GM23248 (cell line): Measurements from ENCODE around the gene PPP1R1A. TPM values are rescaled to one million over a fixed set of nuclear protein-coding genes. Genes with fewer than 3 reads are reported as not detected.
A peak's percentile ranks its signal among the peaks of the same experiment; 100 is the strongest.

ENCODE experiments used
- DNase-seq: peaks from one replicate; pipeline ENCODE4 v3.0.0-alpha.2; 2015
- H2AFZ ChIP-seq: fragments of 200-600 bp; sonication (generic); 2 replicates; pipeline ENCODE4 v1.6.1; 2016; ENCODE audit warnings: antibody characterized with exemption
- H3F3A ChIP-seq: fragments of 200-600 bp; sonication (generic); 2 replicates; pipeline ENCODE4 v1.6.1; 2016; ENCODE audit warnings: mild to moderate bottlenecking, antibody characterized with exemption, mixed run types; ENCODE audit not compliant: insufficient read depth
- H3K27ac ChIP-seq: fragments of 200-600 bp; sonication (generic); 2 replicates; pipeline ENCODE4 v1.5.1; 2016; ENCODE audit warnings: mild to moderate bottlenecking
- H3K27me3 ChIP-seq: fragments of 200-600 bp; sonication (generic); replicated peaks from 2 replicates; pipeline ENCODE4 v1.6.1; 2016; ENCODE audit warnings: mild to moderate bottlenecking; ENCODE audit not compliant: insufficient read depth
- H3K36me3 ChIP-seq: fragments of 200-600 bp; sonication (generic); 2 replicates; pipeline ENCODE4 v1.6.1; 2016; ENCODE audit warnings: low read depth, mild to moderate bottlenecking
- H3K4me1 ChIP-seq: fragments of 200-600 bp; sonication (generic); 2 replicates; pipeline ENCODE4 v1.6.1; 2016; ENCODE audit warnings: mild to moderate bottlenecking; ENCODE audit not compliant: insufficient read depth
- H3K4me2 ChIP-seq: fragments of 200-600 bp; sonication (generic); one replicate; pipeline ENCODE4 v1.6.1; 2016; ENCODE audit warnings: mild to moderate bottlenecking; ENCODE audit not compliant: unreplicated experiment
- H3K4me3 ChIP-seq: fragments of 200-600 bp; sonication (generic); 2 replicates; pipeline ENCODE4 v1.5.1; 2016; ENCODE audit warnings: mild to moderate bottlenecking
- H3K79me2 ChIP-seq: fragments of 200-600 bp; sonication (generic); 2 replicates; pipeline ENCODE4 v1.6.1; 2016; ENCODE audit warnings: mild to moderate bottlenecking; ENCODE audit not compliant: insufficient read depth
- H3K9ac ChIP-seq: fragments of 200-600 bp; sonication (generic); 2 replicates; pipeline ENCODE4 v1.6.1; 2016; ENCODE audit warnings: mild to moderate bottlenecking
- H3K9me2 ChIP-seq: fragments of 200-600 bp; sonication (generic); 2 replicates; pipeline ENCODE4 v1.6.1; 2016; ENCODE audit warnings: mixed run types, mild to moderate bottlenecking, moderate library complexity; ENCODE audit not compliant: insufficient read depth
- H3K9me3 ChIP-seq: fragments of 200-600 bp; sonication (generic); one replicate; pipeline ENCODE4 v1.6.1; 2017; ENCODE audit warnings: low read depth
- H4K20me1 ChIP-seq: fragments of 200-600 bp; sonication (generic); 2 replicates; pipeline ENCODE4 v1.6.0; 2016; ENCODE audit not compliant: insufficient read depth
- EZH2 ChIP-seq: fragments of 200-600 bp; sonication (generic); IDR thresholded peaks from 2 replicates; pipeline ENCODE4 v1.6.1; 2018; ENCODE audit warnings: antibody characterized with exemption, mild to moderate bottlenecking; ENCODE audit not compliant: insufficient read depth, poor library complexity, severe bottlenecking
- EZH2phosphoT487 ChIP-seq: fragments of 200-600 bp; sonication (generic); IDR thresholded peaks from 2 replicates; pipeline ENCODE4 v1.6.1; 2018; ENCODE audit warnings: antibody characterized with exemption, moderate library complexity, mild to moderate bottlenecking, low read depth; ENCODE audit not compliant: insufficient read depth
- WGBS, 2 experiments: methylation state at CpG; one replicate each; pipeline ENCODE4 v1.1.6; 2015 to 2017; ENCODE audit warnings: low lambda C conversion rate in 2 of 2, low coverage in 1 of 2; ENCODE audit errors: missing lambda C conversion rate in 2 of 2; 5-methylcytosine and 5-hydroxymethylcytosine counted together
- in situ Hi-C: fragments of 300-500 bp; cut with MboI; formaldehyde crosslinking; loops from 2 replicates; pipeline ENCODE4 v1.15.0; 2020
- polyA plus RNA-seq: library from polyadenylated mRNA; unstranded; fragments of >200 nt; fragmentation: Nextera tagmentation; extraction: Ambion mirVana; gene quantifications from 2 replicates; pipeline ENCODE4 v1.2.1, GENCODE V29; 2016
- total RNA-seq: library from RNA; depleted of rRNA; stranded (reverse); fragments of >200 nt; shearing (Covaris generic); gene quantifications from 2 replicates; pipeline ENCODE4 v1.2.3, GENCODE V29; 2014

PPP1R1A gene
- total and polyA plus RNA-seq, 2 experiments from 2014 or later = not detected

- in situ Hi-C loops = no loop called here
- H3K4me2 ChIP-seq = no peak overlapping the region
- H3K9me3 ChIP-seq = no peaks in the 10 kb centered on the region
- no peak overlapping the region for H2AFZ ChIP-seq
- no peaks in the 10 kb centered on the region for H3K79me2 ChIP-seq
- no peaks in the 10 kb centered on the region for H3K36me3 ChIP-seq
- H3K27ac ChIP-seq = no peak overlapping the region
- DNase-seq = no peak
- TF ChIP-seq EZH2phosphoT487 = no peak
- TF ChIP-seq EZH2 = no peak
- no peaks in the 10 kb centered on the region for H3F3A ChIP-seq
- H3K9ac ChIP-seq = no peak overlapping the region
- no peaks in the 10 kb centered on the region for H4K20me1 ChIP-seq
- H3K9me2 ChIP-seq = no peaks in the 10 kb centered on the region
- H3K4me3 ChIP-seq = no peak overlapping the region
- no peaks in the 10 kb centered on the region for H3K4me1 ChIP-seq
- WGBS, 2 experiments = 35 to 41% methylated on average over 4 of the region's 4 CpGs
- H3K27me3 ChIP-seq = peaks cover 39% of the 10 kb centered on the region
Observed at GRCh38 chr12:54583726-54584125, 4.7 kb downstream of the PPP1R1A start.

- Histone ChIP-seq H3K4me3 (no peak overlapping the region), H3K9ac (no peak overlapping the region), H3K9me2 (no peaks in the 10 kb centered on the region), H3K27ac (no peak overlapping the region), H3K4me2 (no peak overlapping the region), H4K20me1 (no peaks in the 10 kb centered on the region), H3K79me2 (no peaks in the 10 kb centered on the region), H3K9me3 (no peaks in the 10 kb centered on the region), H2AFZ (no peak overlapping the region), H3F3A (no peaks in the 10 kb centered on the region), H3K4me1 (no peaks in the 10 kb centered on the region), H3K27me3 (peaks cover 21% of the 10 kb centered on the region; the same call in 1 of the 2 replicates), H3K36me3 (no peaks in the 10 kb centered on the region)
- TF ChIP-seq EZH2 (no peak), EZH2phosphoT487 (no peak)
- in situ Hi-C loops = no loop called here
- no peak for DNase-seq
- 79 to 82% methylated on average over 6 of the region's 6 CpGs for WGBS, 2 experiments
Observed at GRCh38 chr12:54581412-54581811, 7.0 kb downstream of the PPP1R1A start.

- 12% methylated on average over 11 of the region's 11 CpGs for WGBS, 2 experiments
- in situ Hi-C loops = no loop called here
- peaks cover 12% of the 10 kb centered on the region; the same call in 1 of the 2 replicates for H3K27me3 ChIP-seq
- H3K9me3 ChIP-seq = no peaks in the 10 kb centered on the region
- H3K9me2 ChIP-seq = no peaks in the 10 kb centered on the region
- H3K4me2 ChIP-seq = no peak overlapping the region
- no peaks in the 10 kb centered on the region for H3K79me2 ChIP-seq
- H3F3A ChIP-seq = no peaks in the 10 kb centered on the region
- H2AFZ ChIP-seq = peak overlapping the region; percentile 75
- peak; percentile 80 for DNase-seq
- no peak overlapping the region for H3K27ac ChIP-seq
- H3K9ac ChIP-seq = no peak overlapping the region
- no peaks in the 10 kb centered on the region for H3K36me3 ChIP-seq
- H3K4me3 ChIP-seq = no peak overlapping the region
- no peaks in the 10 kb centered on the region for H4K20me1 ChIP-seq
- TF ChIP-seq EZH2phosphoT487 = no peak
- TF ChIP-seq EZH2 = no peak
- no peaks in the 10 kb centered on the region for H3K4me1 ChIP-seq
Observed at GRCh38 chr12:54579696-54580333, 8.6 kb downstream of the PPP1R1A start.

GRCh38 chr12:54579258-54579657 lies 9.2 kb downstream of the PPP1R1A start:
- Histone ChIP-seq H3K9me2 (no peaks in the 10 kb centered on the region), H3K27ac (no peak overlapping the region), H3K79me2 (no peaks in the 10 kb centered on the region), H3F3A (no peaks in the 10 kb centered on the region), H4K20me1 (no peaks in the 10 kb centered on the region), H3K27me3 (peaks cover 12% of the 10 kb centered on the region; the same call in 1 of the 2 replicates), H3K4me3 (no peak overlapping the region), H3K4me1 (no peaks in the 10 kb centered on the region), H3K36me3 (no peaks in the 10 kb centered on the region), H3K9ac (no peak overlapping the region), H3K9me3 (no peaks in the 10 kb centered on the region), H2AFZ (peak overlapping the region; percentile 75), H3K4me2 (no peak overlapping the region)
- 37 to 46% methylated on average over 4 of the region's 4 CpGs for WGBS, 2 experiments
- DNase-seq = no peak
- no peak for TF ChIP-seq EZH2
- TF ChIP-seq EZH2phosphoT487 = no peak
- in situ Hi-C loops = no loop called here

- Histone ChIP-seq H3K27me3 (peaks cover 8% of the 10 kb centered on the region; the same call in 1 of the 2 replicates), H3K79me2 (no peaks in the 10 kb centered on the region), H3K4me3 (no peak overlapping the region), H3F3A (no peaks in the 10 kb centered on the region), H3K36me3 (no peaks in the 10 kb centered on the region), H3K4me1 (no peaks in the 10 kb centered on the region), H3K27ac (no peak overlapping the region), H3K4me2 (no peak overlapping the region), H3K9me2 (no peaks in the 10 kb centered on the region), H3K9me3 (no peaks in the 10 kb centered on the region), H4K20me1 (no peaks in the 10 kb centered on the region), H2AFZ (no peak overlapping the region), H3K9ac (no peak overlapping the region)
- in situ Hi-C loops = no loop called here
- TF ChIP-seq EZH2phosphoT487 = no peak
- TF ChIP-seq EZH2 = no peak
- no peak for DNase-seq
- 58 to 63% methylated on average over 7 of the region's 7 CpGs for WGBS, 2 experiments
Observed at GRCh38 chr12:54578778-54579177, 9.7 kb downstream of the PPP1R1A start.
